ENCODE results near the gene MPZL1.

DNA sequence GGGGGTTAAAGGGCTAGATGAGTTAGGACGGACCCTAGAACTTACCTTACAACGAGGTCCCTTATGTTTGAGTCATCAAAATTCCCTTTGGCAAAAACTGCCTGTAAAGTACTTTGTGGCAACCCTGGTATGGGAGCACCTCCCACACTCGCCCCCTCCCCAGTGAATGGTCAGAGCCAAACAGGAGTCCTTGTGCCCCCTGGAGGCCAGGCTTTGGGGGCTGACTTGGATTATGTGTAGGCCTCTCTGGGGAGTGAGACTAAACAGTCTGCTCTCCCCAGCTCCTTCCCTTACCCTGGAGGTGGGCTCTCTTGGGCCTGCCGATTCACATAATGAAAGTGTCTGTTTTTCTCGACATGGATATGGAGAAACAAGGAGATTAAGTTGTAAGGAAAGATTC lies 110.9 kb downstream of the MPZL1 start:
- TF ChIP-seq, protein P1, sequence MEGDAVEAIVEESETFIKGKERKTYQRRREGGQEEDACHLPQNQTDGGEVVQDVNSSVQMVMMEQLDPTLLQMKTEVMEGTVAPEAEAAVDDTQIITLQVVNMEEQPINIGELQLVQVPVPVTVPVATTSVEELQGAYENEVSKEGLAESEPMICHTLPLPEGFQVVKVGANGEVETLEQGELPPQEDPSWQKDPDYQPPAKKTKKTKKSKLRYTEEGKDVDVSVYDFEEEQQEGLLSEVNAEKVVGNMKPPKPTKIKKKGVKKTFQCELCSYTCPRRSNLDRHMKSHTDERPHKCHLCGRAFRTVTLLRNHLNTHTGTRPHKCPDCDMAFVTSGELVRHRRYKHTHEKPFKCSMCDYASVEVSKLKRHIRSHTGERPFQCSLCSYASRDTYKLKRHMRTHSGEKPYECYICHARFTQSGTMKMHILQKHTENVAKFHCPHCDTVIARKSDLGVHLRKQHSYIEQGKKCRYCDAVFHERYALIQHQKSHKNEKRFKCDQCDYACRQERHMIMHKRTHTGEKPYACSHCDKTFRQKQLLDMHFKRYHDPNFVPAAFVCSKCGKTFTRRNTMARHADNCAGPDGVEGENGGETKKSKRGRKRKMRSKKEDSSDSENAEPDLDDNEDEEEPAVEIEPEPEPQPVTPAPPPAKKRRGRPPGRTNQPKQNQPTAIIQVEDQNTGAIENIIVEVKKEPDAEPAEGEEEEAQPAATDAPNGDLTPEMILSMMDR (IDR thresholded peaks at IDR 0.05): no peak
- TF ChIP-seq POLR2A (IDR thresholded peaks at IDR 0.05): no peak

Data from breast epithelium (tissue), 3 donors.